ENCODE measurements around the gene ANTXR1. TPM values are rescaled to one million over a fixed set of nuclear protein-coding genes. Genes with fewer than 3 reads are reported as not detected.

ANTXR1 gene
- total RNA-seq, 2 donors from 2014 or later, result 0.40 TPM; not detected in 1

DNA sequence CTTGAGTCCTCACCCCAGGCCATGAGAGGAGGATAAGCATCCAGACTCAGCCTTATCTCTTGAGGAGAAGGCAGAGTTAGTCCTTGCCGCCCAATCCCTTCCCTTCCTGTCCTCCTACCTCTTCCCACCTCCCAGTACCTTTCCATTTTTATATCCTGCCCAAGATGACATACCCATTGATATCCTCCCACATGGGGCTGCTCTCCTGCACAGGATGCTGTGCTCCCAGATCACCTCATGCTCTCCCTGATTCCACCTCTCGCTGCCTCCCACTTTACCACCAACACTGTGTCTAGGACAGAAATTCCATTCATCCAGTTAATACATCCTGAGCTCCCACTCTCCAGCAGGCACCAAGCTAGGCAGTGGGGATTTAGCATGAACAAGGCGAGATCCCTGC is 191.7 kb downstream of the ANTXR1 start:
- Mint-ChIP-seq H3K4me1 (ENCODE audit: low read depth in 2 of 2) (no peaks in the 10 kb centered on the region), H3K27ac (no peak overlapping the region), H3K36me3 (no peaks in the 10 kb centered on the region), H3K27me3 (peaks cover 11 to 16% of the 10 kb centered on the region in 2 donors), H3K9me3 (no peaks in the 10 kb centered on the region), H3K4me3 (no peak overlapping the region)
- DNase-seq (ENCODE audit: low spot score) (no peak), ATAC-seq (no peak)

DNA sequence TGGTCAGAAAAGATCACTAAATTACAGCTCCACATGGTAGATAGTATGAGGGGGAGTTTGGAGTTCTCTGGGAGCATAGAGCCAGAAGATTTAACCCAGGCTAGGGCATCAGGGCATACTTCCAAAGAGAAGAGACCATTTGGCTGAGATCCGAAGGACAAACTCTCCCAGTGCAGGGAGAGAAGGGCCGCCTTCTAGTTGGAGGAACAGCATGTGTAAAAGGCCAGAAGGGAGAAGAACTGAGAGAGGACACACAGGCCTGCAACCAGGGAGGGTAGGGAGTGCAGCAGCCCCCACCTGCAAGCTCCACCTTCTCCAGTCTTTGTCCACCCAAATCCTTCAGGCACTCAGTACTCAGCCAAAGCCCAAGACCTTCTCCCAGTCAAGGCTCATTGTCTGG is 192.1 kb downstream of the ANTXR1 start:
- no peak overlapping the region for H3K27ac Mint-ChIP-seq
- H3K27me3 Mint-ChIP-seq, result peaks cover 11 to 16% of the 10 kb centered on the region in 2 donors
- H3K9me3 Mint-ChIP-seq, result no peaks in the 10 kb centered on the region
- H3K36me3 Mint-ChIP-seq, result no peaks in the 10 kb centered on the region
- no peak overlapping the region for H3K4me3 Mint-ChIP-seq
- no peak for DNase-seq (ENCODE audit: low spot score)
- no peaks in the 10 kb centered on the region for H3K4me1 Mint-ChIP-seq (ENCODE audit: low read depth in 2 of 2)
- no peak for ATAC-seq

GRCh38 chr2:69205491-69205890 is 192.5 kb downstream of the ANTXR1 start:
- no peak overlapping the region for H3K4me3 Mint-ChIP-seq
- ATAC-seq (no peak), DNase-seq (ENCODE audit: low spot score) (no peak)
- no peaks in the 10 kb centered on the region for H3K9me3 Mint-ChIP-seq
- H3K4me1 Mint-ChIP-seq (ENCODE audit: low read depth in 2 of 2), result no peaks in the 10 kb centered on the region
- no peaks in the 10 kb centered on the region for H3K36me3 Mint-ChIP-seq
- H3K27me3 Mint-ChIP-seq, result peaks cover 11 to 16% of the 10 kb centered on the region in 2 donors
- no peak overlapping the region for H3K27ac Mint-ChIP-seq

DNA sequence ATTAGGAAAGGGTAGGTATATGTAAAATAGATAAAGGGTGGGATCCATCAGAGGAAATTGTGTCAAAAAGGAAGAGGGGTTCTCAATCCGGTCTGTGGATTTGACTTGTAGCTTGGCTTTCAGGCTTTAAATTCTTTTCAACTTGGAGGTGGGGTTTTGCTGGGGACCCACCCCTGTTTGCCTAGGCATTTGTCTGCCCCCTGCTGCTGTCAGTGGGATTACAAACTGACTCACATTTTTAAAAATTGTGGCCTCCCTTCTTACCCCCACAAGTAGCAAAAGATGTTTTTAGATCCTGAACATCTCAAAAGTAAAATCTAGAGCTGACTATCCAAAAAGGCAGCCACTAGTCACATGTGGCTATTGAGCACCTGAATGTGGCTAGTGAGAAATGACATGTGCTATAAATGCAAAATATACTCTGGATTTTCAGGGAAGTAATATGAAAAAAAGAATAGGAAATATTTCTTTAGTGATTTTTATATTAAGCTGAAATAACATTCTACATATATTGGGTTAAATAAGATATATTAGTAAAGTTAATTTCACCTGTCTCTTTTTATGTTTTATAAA is 195.1 kb downstream of the ANTXR1 start:
- DNase-seq (ENCODE audit: low spot score) (no peak), ATAC-seq (no peak)
- Mint-ChIP-seq H3K9me3 (no peaks in the 10 kb centered on the region), H3K27ac (no peak overlapping the region), H3K36me3 (no peaks in the 10 kb centered on the region), H3K27me3 (peaks cover 11 to 16% of the 10 kb centered on the region in 2 donors), H3K4me1 (ENCODE audit: low read depth in 2 of 2) (no peaks in the 10 kb centered on the region), H3K4me3 (no peak overlapping the region)

DNA sequence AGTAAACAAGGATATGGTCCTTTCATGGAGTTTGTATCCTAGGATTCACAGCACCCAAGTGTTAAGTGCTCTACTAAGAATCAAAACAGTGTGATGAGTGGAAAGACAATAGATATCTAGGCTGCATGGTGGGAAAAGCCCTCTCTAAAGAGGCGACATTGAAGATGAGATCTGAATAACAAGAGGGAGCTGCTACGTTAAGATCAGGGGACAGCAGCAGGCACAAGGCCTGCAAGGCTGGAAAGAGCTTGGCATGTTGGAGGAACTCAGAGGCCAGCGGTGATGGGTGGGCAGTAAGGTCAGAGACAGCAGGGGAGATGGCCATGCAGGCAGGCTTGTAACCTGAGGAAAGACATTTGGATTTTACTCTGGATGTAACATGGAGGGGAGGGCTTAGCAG is 196.5 kb downstream of the ANTXR1 start:
- H3K4me3 Mint-ChIP-seq, result no peak overlapping the region
- no peak overlapping the region for H3K27ac Mint-ChIP-seq
- H3K9me3 Mint-ChIP-seq, result no peaks in the 10 kb centered on the region

DNA sequence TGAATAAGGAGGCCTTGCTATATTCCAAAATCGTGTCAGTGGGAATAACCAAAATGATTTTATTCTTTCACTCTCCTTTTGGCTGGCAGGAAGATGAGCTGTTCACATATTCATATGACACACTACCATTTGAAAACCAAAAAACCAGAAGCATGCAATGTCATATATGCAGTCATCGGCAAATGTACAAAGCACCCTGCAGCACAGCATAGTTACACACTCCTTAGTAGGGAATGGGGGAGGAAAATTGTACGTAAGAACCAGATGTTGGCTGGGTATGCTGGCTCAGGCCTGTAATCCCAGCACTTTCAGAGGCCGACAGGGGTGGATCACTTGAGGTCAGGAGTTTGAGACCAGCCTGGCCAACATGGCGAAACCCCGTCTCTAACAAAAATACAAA is 197.4 kb downstream of the ANTXR1 start:
- no peak overlapping the region for H3K4me3 Mint-ChIP-seq
- H3K9me3 Mint-ChIP-seq, result no peaks in the 10 kb centered on the region

More for the DNA sequence above, 196.5 kb downstream of the ANTXR1 start:
- Mint-ChIP-seq H3K4me1 (ENCODE audit: low read depth in 2 of 2) (no peaks in the 10 kb centered on the region), H3K36me3 (no peaks in the 10 kb centered on the region), H3K27me3 (peaks cover 7 to 14% of the 10 kb centered on the region in 2 donors)
- DNase-seq (ENCODE audit: low spot score) (no peak), ATAC-seq (no peak)

DNA sequence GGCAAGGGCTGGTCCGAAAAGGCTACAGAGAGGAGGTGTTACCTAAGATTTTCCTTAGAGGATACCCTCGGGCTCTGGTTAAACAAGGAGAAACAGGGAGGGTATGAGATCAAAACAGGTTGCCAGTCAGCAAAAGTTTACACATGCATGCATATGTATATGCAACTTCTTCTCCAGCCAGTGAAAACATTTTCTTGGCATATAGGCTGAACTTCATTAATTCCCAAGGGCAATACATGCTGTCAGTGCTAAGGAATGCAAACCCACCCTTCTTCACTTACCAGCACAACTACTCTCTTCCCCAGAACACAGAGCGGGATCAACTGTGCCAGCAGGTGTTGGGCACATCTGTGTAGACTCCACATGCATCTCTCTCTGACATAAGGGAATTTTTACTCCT is 198.1 kb downstream of the ANTXR1 start:
- DNase-seq (ENCODE audit: low spot score), result no peak
- Mint-ChIP-seq H3K27ac (no peak overlapping the region), H3K4me1 (ENCODE audit: low read depth in 2 of 2) (no peaks in the 10 kb centered on the region), H3K4me3 (no peak overlapping the region), H3K27me3 (peaks cover 6 to 8% of the 10 kb centered on the region in 2 donors), H3K9me3 (no peaks in the 10 kb centered on the region), H3K36me3 (no peaks in the 10 kb centered on the region)
- peak in 1 of 2 donors; percentile 34 for ATAC-seq

More for the DNA sequence above, 197.4 kb downstream of the ANTXR1 start:
- no peak for DNase-seq (ENCODE audit: low spot score)
- no peak for ATAC-seq
- no peaks in the 10 kb centered on the region for H3K4me1 Mint-ChIP-seq (ENCODE audit: low read depth in 2 of 2)
- H3K27ac Mint-ChIP-seq, result no peak overlapping the region
- peaks cover 6 to 8% of the 10 kb centered on the region in 2 donors for H3K27me3 Mint-ChIP-seq
- no peaks in the 10 kb centered on the region for H3K36me3 Mint-ChIP-seq

DNA sequence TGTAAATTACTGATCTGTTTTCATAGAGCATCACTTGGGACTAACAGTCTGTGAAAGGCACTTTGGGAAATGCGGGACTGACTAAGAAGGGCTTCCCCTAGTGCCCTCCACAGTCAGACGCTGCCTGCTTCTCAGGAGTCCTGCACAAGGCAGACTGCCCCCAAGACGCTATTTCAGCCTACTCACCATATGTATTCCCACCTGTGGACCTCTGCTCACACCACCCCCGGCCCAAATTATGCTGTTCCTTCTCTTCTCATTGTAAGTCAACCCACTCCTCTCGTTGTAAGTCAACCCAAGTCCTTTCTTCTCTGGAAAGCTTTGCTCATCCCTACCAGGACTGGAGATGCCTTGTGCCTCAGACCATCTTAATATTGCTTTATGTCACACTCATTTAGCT is 198.7 kb downstream of the ANTXR1 start:
- ATAC-seq, result no peak
- H3K36me3 Mint-ChIP-seq, result no peaks in the 10 kb centered on the region
- H3K27me3 Mint-ChIP-seq, result peaks cover 7 to 8% of the 10 kb centered on the region in 2 donors
- no peak overlapping the region for H3K4me3 Mint-ChIP-seq
- DNase-seq (ENCODE audit: low spot score), result no peak
- H3K9me3 Mint-ChIP-seq, result no peaks in the 10 kb centered on the region
- no peak overlapping the region for H3K27ac Mint-ChIP-seq
- H3K4me1 Mint-ChIP-seq (ENCODE audit: low read depth in 2 of 2), result no peaks in the 10 kb centered on the region

DNA sequence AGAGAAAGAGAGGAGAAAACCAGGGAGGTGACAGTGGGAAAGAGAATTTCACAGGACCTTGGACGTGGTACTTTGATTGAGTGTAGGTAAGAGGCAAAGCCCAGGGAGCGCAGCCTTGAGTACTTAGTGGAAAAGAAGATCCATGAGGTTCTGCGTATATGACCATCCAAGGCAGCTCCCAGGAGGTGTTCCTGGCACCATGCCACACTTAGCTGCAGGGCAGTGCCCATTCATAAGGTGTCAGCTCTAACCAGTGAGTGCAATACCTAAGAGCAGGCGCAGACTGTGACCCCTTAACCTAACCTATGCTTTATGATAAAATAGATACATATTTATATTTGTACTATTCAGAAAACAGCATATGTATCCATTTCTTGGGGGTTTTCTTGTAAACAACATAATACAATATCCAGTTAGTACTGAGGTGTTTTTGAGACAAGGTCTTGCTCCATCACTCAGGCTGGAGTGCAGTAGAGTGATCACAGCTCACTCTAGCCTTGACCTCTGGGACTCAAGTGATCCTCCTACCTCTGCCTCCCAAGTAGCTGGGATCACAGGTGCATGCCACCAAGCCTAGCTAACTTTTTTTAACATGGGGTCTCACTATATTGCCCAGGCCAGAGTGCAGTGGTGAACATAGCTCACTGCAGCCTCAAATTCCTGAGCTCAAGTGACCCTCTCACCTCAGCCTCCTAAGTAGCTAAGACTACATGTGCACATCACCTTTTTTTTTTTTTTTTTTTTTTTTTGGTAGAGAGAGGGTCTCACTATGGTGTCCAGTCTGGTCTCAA is 199.5 kb downstream of the ANTXR1 start:
- H3K4me3 Mint-ChIP-seq, result no peak overlapping the region
- no peak overlapping the region for H3K27ac Mint-ChIP-seq
- H3K9me3 Mint-ChIP-seq, result no peaks in the 10 kb centered on the region
- DNase-seq (ENCODE audit: low spot score) (no peak), ATAC-seq (peak in 1 of 2 donors; percentile 52)
- H3K4me1 Mint-ChIP-seq (ENCODE audit: low read depth in 2 of 2), result no peaks in the 10 kb centered on the region
- no peaks in the 10 kb centered on the region for H3K36me3 Mint-ChIP-seq
- H3K27me3 Mint-ChIP-seq, result peaks cover 5 to 7% of the 10 kb centered on the region in 2 donors

- Mint-ChIP-seq H3K27me3 (peaks cover 0 to 7% of the 10 kb centered on the region in 2 donors), H3K4me1 (ENCODE audit: low read depth in 2 of 2) (no peaks in the 10 kb centered on the region), H3K4me3 (no peak overlapping the region), H3K36me3 (no peaks in the 10 kb centered on the region), H3K9me3 (no peaks in the 10 kb centered on the region), H3K27ac (no peak overlapping the region)
- ATAC-seq (no peak), DNase-seq (ENCODE audit: low spot score) (no peak)
Measured at GRCh38 chr2:69213201-69213600, 200.2 kb downstream of the ANTXR1 start.

GRCh38 chr2:69213782-69214181 is 200.8 kb downstream of the ANTXR1 start:
- ATAC-seq, result no peak
- H3K9me3 Mint-ChIP-seq, result no peaks in the 10 kb centered on the region
- H3K27me3 Mint-ChIP-seq, result peaks cover 0 to 7% of the 10 kb centered on the region in 2 donors
- no peaks in the 10 kb centered on the region for H3K36me3 Mint-ChIP-seq
- H3K27ac Mint-ChIP-seq, result no peak overlapping the region
- H3K4me1 Mint-ChIP-seq (ENCODE audit: low read depth in 2 of 2), result no peaks in the 10 kb centered on the region
- no peak for DNase-seq (ENCODE audit: low spot score)
- H3K4me3 Mint-ChIP-seq, result no peak overlapping the region

DNA sequence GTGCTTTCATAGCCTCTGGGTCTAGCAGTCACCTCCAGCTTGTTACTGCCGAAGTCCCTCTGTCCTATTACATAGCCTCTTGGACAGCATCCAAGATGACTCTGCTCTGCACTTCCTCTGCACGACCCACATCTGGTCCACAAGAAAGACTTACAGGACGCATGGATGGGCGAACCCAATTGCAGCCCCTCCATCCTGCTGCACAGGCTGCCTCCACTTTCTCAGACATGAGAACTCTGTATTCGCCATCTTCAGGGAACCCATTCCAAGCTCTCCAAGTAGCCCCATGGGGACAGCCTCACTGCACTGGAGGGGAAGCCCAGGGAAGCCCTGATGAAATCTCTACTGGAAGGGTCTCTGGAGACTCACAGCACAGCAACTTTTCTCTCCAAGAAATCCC is 201.9 kb downstream of the ANTXR1 start:
- no peak for ATAC-seq

DNA sequence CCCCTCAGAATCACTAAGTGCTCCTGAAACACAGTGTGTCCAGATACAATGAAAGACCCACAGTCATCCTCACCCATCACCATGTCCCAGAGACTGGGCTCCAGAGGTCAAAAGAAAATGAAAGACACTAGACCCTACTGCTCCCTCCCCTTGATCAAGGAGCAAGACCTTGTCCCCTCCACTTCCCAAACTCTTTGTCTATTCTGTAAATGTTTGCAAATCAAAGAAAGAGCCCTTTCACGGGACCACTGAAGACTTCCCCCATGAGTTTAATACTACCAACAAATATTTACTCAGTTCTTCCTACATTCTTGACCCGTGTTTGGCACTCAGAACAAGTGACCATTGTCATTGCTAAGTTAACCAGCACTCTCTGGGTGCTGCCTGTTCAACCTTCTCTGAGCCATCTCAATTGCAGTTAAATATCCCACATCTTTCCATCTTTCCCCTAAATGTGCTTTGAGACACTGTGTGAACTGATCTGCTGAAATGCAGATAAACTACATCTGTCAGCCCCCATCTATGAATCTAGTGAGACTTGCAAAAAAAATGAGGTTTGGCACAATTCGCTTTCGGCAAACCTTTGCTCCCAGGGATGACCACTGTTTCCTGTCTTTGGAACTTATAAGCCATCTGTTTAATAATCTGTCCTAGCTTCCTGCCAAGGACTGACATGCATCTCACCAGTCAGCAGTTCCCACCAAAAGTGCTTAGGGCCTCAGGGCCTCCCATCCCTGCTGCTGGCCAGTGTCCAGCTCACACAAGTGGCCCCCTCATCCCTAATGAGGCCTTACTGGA is 203.8 kb downstream of the ANTXR1 start:
- Mint-ChIP-seq H3K4me1 (ENCODE audit: low read depth in 2 of 2) (no peaks in the 10 kb centered on the region), H3K9me3 (no peaks in the 10 kb centered on the region), H3K27me3 (peaks cover 0 to 12% of the 10 kb centered on the region in 2 donors), H3K36me3 (no peaks in the 10 kb centered on the region), H3K27ac (no peak overlapping the region), H3K4me3 (no peak overlapping the region)
- DNase-seq (ENCODE audit: low spot score) (no peak), ATAC-seq (no peak)

More for the DNA sequence above, 201.9 kb downstream of the ANTXR1 start:
- Mint-ChIP-seq H3K9me3 (no peaks in the 10 kb centered on the region), H3K27ac (no peak overlapping the region), H3K4me3 (no peak overlapping the region), H3K27me3 (peaks cover 0 to 8% of the 10 kb centered on the region in 2 donors), H3K4me1 (ENCODE audit: low read depth in 2 of 2) (no peaks in the 10 kb centered on the region), H3K36me3 (no peaks in the 10 kb centered on the region)
- DNase-seq (ENCODE audit: low spot score), result no peak
